Right ventricle myocardium inferior (tissue), 1 donor: ENCODE data around the gene LMO2. TPM values are rescaled to one million over a fixed set of nuclear protein-coding genes. Genes with fewer than 3 reads are reported as not detected.
"Not testable (repeated sequence)": the region's sequence is repeated elsewhere in the genome, so short reads cannot be mapped to it uniquely, and the experiment has no call there.

Source experiments
- ATAC-seq: fragments of 200-7000 bp; cut with Tn5 transposase; one replicate; pipeline ENCODE4 v1.9.1; 2020; ENCODE audit warnings: mild to moderate bottlenecking, moderate library complexity
- DNase-seq: peaks from one replicate; pipeline ENCODE4 v3.0.0; 2021; ENCODE audit errors: missing footprints
- intact Hi-C: fragments of 100-400 bp; cut with DNase I; formaldehyde crosslinking; loops from one replicate; pipeline ENCODE4 v1.11.0; 2022
- total RNA-seq: library from RNA; stranded (reverse); fragmentation: NEBNext Ultra II Directional; extraction: Animal tissue kit (Norgen Biotek cat#: 25700); gene quantifications from one replicate; pipeline ENCODE4 v1.2.1, GENCODE V29; 2021
- donor health status: DM: no; HTN: yes; CAD: no; lungs with severe emphysema.

LMO2 gene
- total RNA-seq, 1 donor from 2014 or later, result 7.2 TPM

GRCh38 chr11:33842236-33842915 lies 49.5 kb downstream of the LMO2 start:
- intact Hi-C loops, result no loop called here
- DNase-seq (no peak), ATAC-seq (no peak)

GRCh38 chr11:33838234-33838633 lies 53.6 kb downstream of the LMO2 start:
- intact Hi-C loops, ATAC-seq, DNase-seq: not testable (repeated sequence)

DNA sequence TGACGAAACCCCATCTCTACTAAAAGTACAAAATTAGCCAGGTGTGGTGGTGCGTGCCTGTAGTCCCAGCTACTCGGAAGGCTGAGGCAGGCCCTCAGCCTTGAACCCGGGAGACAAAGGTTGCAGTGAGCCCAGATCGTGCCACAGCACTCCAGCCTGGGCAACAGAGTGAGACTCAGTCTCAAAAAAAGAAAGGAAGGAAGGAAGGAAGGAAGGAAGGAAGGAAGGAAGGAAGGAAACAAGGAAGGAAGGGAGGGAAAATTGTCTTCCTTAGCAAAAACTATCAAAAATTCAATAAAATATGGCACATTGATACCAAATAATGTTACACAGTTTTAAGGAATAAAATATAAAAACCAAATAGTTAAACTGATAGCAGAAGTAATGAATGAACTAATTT lies 54.5 kb downstream of the LMO2 start:
- ATAC-seq, intact Hi-C loops, DNase-seq: not testable (repeated sequence)

GRCh38 chr11:33835143-33835878 lies 56.6 kb downstream of the LMO2 start:
- intact Hi-C loops, result no loop called here
- no peak for ATAC-seq

GRCh38 chr11:33832676-33833075 lies 59.2 kb downstream of the LMO2 start:
- DNase-seq, result no peak
- intact Hi-C loops, result no loop called here

More at GRCh38 chr11:33835143-33835878, 56.6 kb downstream of the LMO2 start:
- no peak for DNase-seq

DNA sequence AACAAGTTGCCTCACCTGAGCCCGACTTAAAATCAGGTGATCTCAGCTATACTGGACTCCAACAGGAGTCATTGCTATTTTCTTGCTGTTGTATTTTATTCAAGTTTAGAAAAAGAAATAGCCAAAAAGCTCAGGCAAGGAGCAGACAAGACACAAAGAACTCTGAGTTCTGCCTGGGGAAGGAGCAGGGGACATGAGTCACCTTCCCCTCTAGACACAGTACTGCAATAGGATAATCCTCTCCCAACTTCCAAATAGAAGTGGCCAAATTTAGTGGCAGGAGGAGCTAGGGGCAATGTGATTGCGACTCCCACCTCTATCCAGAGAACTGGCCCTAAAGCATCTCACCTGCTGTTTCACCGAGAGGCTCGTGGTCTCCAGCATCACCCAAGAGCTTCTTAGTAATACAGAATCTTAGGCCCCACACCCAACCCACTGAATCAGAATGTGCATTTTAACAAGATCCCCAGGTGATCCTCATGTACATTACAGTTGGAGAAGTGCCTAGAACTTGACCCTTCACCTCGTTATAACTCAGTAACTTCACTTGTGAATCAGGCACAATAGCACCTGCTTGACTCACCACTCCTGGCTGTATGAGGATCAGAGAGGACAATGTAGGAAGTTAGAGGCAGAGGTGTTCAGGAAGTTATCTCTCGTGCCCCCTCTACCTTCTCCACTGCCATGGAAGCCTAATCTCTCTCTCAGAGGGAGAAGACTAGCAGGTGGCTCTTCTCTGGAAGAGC lies 60.8 kb downstream of the LMO2 start:
- ATAC-seq, result no peak
- DNase-seq, result no peak
- intact Hi-C loops, result no loop called here

More at GRCh38 chr11:33832676-33833075, 59.2 kb downstream of the LMO2 start:
- ATAC-seq, result no peak

DNA sequence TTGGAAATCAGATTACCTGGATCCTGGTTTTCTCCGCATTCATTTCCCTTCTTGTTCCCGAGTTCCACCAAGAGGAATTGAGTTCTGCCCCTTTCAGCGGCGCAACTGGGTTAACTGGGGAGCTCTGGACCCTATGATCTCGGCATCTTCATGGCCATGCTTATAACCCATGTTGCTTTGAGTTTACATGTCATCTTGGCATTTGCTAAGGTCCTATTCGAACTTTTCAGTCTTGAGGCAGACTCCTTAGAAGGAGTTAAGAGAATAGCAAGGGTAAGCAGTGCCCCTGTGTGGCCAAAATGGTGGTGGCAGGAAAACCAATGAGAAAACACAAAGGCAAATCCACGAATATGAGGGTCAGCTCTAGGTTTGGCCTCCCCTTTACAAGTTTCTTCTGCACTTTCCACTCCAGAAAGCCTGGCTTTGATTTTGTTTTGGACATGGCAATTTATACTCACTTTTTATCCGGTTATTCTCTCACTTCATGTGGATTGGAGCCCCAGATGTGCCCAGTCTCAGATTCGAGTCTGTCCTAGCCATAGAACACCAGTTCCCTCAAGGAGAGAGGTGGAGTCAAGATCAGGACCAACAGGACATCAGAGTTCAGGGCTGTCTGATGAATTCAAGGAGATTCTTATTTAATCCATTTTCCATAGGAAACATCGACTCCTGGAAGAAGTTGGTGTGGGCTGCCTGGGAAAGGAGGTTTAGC lies 62.3 kb downstream of the LMO2 start:
- peak; percentile 79 for ATAC-seq
- intact Hi-C loops, result loop anchor here (1.0 to 5.0 kb wide), 4 partner anchors 21 to 467 kb away; no protein-coding TSS in a partner anchor
- DNase-seq, result no peak

GRCh38 chr11:33828604-33829429 lies 63.1 kb downstream of the LMO2 start:
- ATAC-seq, result no peak
- no peak for DNase-seq
- intact Hi-C loops, result loop anchor here (1.0 to 5.0 kb wide), 4 partner anchors 21 to 466 kb away; no protein-coding TSS in a partner anchor

DNA sequence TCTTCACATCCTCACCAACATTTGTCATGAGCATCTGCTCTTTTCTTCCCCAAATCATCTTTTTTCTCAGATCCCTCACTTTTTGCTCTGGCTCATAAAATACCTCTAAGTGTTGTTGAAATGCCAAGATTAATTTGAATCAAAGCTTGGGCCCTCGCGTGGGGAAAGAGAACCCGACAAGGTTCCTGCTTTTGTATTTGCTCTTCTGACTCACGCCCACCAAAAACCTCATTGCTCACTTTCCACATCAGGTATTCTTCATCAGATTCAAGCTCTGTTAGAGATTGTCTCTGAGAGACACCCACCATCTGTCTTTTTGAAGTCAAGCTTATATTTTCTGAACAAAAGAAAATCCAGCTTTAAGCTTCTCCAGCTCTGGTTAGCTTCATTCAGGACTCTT lies 64.7 kb downstream of the LMO2 start:
- DNase-seq, result no peak
- ATAC-seq, result no peak
- intact Hi-C loops, result loop anchor here (5.0 kb wide), 2 partner anchors 130 to 280 kb away; no protein-coding TSS in a partner anchor

DNA sequence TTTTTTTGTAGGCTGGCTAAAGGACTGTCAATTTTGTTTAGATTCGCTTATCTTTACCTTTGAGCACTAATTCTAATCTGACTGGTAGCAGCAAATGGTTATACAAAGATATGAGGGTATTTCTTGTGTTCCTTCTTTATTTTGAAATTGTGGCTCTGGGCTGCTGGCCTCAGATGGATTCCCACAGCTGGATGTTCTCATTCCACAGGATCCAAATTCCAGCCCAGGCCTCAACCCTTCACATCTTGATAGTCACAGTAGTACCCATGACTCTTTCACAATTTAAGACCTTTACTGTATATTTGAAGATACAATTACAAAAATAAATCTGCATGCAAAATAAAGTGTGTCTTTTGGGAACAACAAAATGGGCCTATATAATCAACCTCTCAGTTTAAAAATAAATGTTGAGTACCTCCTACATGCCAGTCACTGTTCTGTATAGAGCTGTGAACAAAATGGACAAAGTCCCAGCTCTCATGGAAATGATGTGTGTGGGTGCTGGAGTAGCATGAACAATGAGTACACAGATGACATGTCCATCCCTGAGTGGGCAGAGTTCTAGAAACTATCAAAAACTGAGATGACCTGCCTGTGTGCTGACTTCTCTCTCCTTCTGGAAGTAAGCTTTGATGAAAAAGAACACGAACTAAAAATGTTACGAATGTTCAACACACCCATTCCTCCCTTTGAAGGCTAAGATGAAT lies 65.9 kb downstream of the LMO2 start:
- intact Hi-C loops, result loop anchor here (5.0 kb wide), 2 partner anchors 129 to 279 kb away; no protein-coding TSS in a partner anchor
- DNase-seq (no peak), ATAC-seq (no peak)

GRCh38 chr11:33822981-33823380 lies 68.9 kb downstream of the LMO2 start:
- ATAC-seq, intact Hi-C loops: not testable (repeated sequence)

GRCh38 chr11:33819278-33820035 lies 72.4 kb downstream of the LMO2 start:
- ATAC-seq (no peak), DNase-seq (no peak)
- intact Hi-C loops, result no loop called here

More at GRCh38 chr11:33822981-33823380, 68.9 kb downstream of the LMO2 start:
- not testable (repeated sequence) for DNase-seq

Other genes starting within 250 kb of the LMO2 start
- not detected for gene C11orf91, start 191.2 kb downstream of the LMO2 start, total RNA-seq
- 817 TPM for gene CD59, start 155.7 kb downstream of the LMO2 start, total RNA-seq
- gene FBXO3, start 117.6 kb downstream of the LMO2 start, total RNA-seq, result 46.4 TPM
- 120 TPM for gene CAPRIN1, start 159.7 kb upstream of the LMO2 start, total RNA-seq
- gene NAT10, start 213.6 kb upstream of the LMO2 start, total RNA-seq, result 22.8 TPM